Common myeloid progenitor, CD34-positive (primary cell): ENCODE results near the gene ASIC3.

Experiments
- CTCF ChIA-PET: fragments of 350-600 bp; sonication (Branson Sonifier 250); formaldehyde crosslinking; loops from one replicate; lab custom pipeline; 2021; ENCODE audit warnings: antibody characterized with exemption; lab: Charles Lee
- POLR2A ChIA-PET: fragments of 350-600 bp; sonication (Branson Sonifier 250); formaldehyde crosslinking; loops from one replicate; lab custom pipeline; 2021; ENCODE audit warnings: antibody characterized with exemption; lab: Charles Lee
- DNase-seq, 3 donors: peaks; one replicate each; pipeline versions ENCODE4 v3.0.0 to v3.0.0-alpha.2; 2013
- H3K27ac ChIP-seq, 2 experiments: 1 replicate in 1 of 2; 2 replicates in 1 of 2; pipeline ENCODE4 v1.7.0; 2013; ENCODE audit warnings: inconsistent platforms in 2 of 2, low read length in 2 of 2, mild to moderate bottlenecking in 2 of 2, low read depth in 1 of 2, moderate library complexity in 1 of 2; ENCODE audit not compliant: severe bottlenecking in 2 of 2, insufficient read depth in 1 of 2, poor library complexity in 1 of 2
- H3K27me3 ChIP-seq, 5 experiments: replicated peaks in 2 of 5; 1 replicate in 3 of 5; 2 replicates in 2 of 5; pipeline versions ENCODE4 v1.6.1 to v1.7.0; 2013; ENCODE audit warnings: low read length in 4 of 5, mild to moderate bottlenecking in 2 of 5, moderate library complexity in 2 of 5, inconsistent platforms in 1 of 5; ENCODE audit not compliant: insufficient read depth in 5 of 5, control insufficient read depth in 4 of 5
- H3K36me3 ChIP-seq, 4 experiments: 1 replicate in 2 of 4; 2 replicates in 2 of 4; pipeline versions ENCODE4 v1.6.1 to v1.7.0; 2013; ENCODE audit warnings: low read length in 3 of 4, control low read depth in 1 of 4, mild to moderate bottlenecking in 1 of 4; ENCODE audit not compliant: control insufficient read depth in 4 of 4, insufficient read depth in 4 of 4
- H3K4me1 ChIP-seq, 4 experiments: 1 replicate in 3 of 4; 2 replicates in 1 of 4; pipeline versions ENCODE4 v1.6.1 to v1.7.1; 2013; ENCODE audit warnings: low read length in 3 of 4, mild to moderate bottlenecking in 3 of 4, control low read depth in 1 of 4, inconsistent platforms in 1 of 4, moderate library complexity in 1 of 4; ENCODE audit not compliant: control insufficient read depth in 4 of 4, insufficient read depth in 4 of 4; ENCODE audit errors: control extremely low read depth in 1 of 4
- H3K4me3 ChIP-seq, 7 experiments: 1 replicate in 4 of 7; 2 replicates in 3 of 7; pipeline versions ENCODE4 v1.5.1 to v1.7.0; 2013; ENCODE audit warnings: mild to moderate bottlenecking in 7 of 7, low read length in 6 of 7, moderate library complexity in 6 of 7, inconsistent platforms in 2 of 7, low read depth in 2 of 7, control low read depth in 1 of 7; ENCODE audit not compliant: insufficient read depth in 4 of 7, control insufficient read depth in 1 of 7; ENCODE audit errors: extremely low read depth in 1 of 7
- H3K9me3 ChIP-seq, 5 experiments: 1 replicate in 4 of 5; 2 replicates in 1 of 5; pipeline versions ENCODE4 v1.6.1 to v1.7.1; 2013; ENCODE audit warnings: low read length in 4 of 5, mild to moderate bottlenecking in 2 of 5, inconsistent platforms in 1 of 5, low read depth in 1 of 5, moderate library complexity in 1 of 5; ENCODE audit not compliant: control insufficient read depth in 4 of 5, insufficient read depth in 2 of 5; ENCODE audit errors: control extremely low read depth in 1 of 5
- WGBS: methylation state at CpG from one replicate; pipeline ENCODE4 v1.1.5; 2013; ENCODE audit not compliant: insufficient coverage; 5-methylcytosine and 5-hydroxymethylcytosine counted together

The ASIC3 gene

GRCh38 chr7:151028948-151029501 lies 19.3 kb upstream of the ASIC3 start:
- DNase-seq, result no peak
- ChIA-PET CTCF (interaction anchor here (0.5 to 5.9 kb wide), 10 partner anchors 8 to 82 kb away, joined by 3 to 39 read pairs (median 5); partner anchors contain the start of gene SLC4A2), POLR2A (interaction anchor here (0.6 to 1.5 kb wide), 5 partner anchors 10 to 118 kb away, joined by 3 to 7 read pairs (median 3); partner anchors contain the start of genes FASTK and TMUB1)
- WGBS, result 76% methylated on average over 14 of the region's 17 CpGs
- H3K27me3 ChIP-seq, result peaks cover 0 to 3% (median 0%) of the 10 kb centered on the region in 5 experiments
- peaks cover 7 to 18% (median 14%) of the 10 kb centered on the region in 4 experiments for H3K4me1 ChIP-seq
- H3K9me3 ChIP-seq, result no peaks in the 10 kb centered on the region
- peak overlapping the region; percentile 75 to 89 for H3K27ac ChIP-seq
- peak overlapping the region in 6 of 7 experiments; percentile 72 to 90 (median 86) for H3K4me3 ChIP-seq
- peaks cover 0 to 8% (median 2%) of the 10 kb centered on the region in 4 experiments for H3K36me3 ChIP-seq

- Histone ChIP-seq H3K4me1 (peaks cover 7 to 18% (median 14%) of the 10 kb centered on the region in 4 experiments), H3K27ac (no peak overlapping the region), H3K36me3 (peaks cover 4 to 28% (median 15%) of the 10 kb centered on the region in 4 experiments), H3K9me3 (no peaks in the 10 kb centered on the region), H3K27me3 (peaks cover 0 to 2% (median 0%) of the 10 kb centered on the region in 5 experiments), H3K4me3 (no peak overlapping the region)
- CTCF ChIA-PET, result interaction anchor here (0.9 to 5.9 kb wide), 4 partner anchors 13 to 90 kb away, joined by 3 to 39 read pairs (median 3); no protein-coding TSS in a partner anchor
- no peak for DNase-seq
- WGBS, result 100% methylated on average over 3 of the region's 4 CpGs
- POLR2A ChIA-PET, result no interaction called here
Observed at GRCh38 chr7:151031011-151031410, 17.3 kb upstream of the ASIC3 start.

GRCh38 chr7:151032936-151033863 lies 15.1 kb upstream of the ASIC3 start:
- Histone ChIP-seq H3K36me3 (peaks cover 6 to 41% (median 26%) of the 10 kb centered on the region in 4 experiments), H3K27me3 (no peaks in the 10 kb centered on the region), H3K27ac (no peak overlapping the region), H3K4me1 (peaks cover 6 to 10% (median 7%) of the 10 kb centered on the region in 4 experiments), H3K4me3 (no peak overlapping the region), H3K9me3 (no peaks in the 10 kb centered on the region)
- DNase-seq, result no peak
- ChIA-PET CTCF (interaction anchor here (0.6 to 5.9 kb wide), 4 partner anchors 15 to 35 kb away, joined by 3 to 39 read pairs (median 5); no protein-coding TSS in a partner anchor), POLR2A (no interaction called here)
- WGBS, result 92% methylated on average over 13 of the region's 17 CpGs

- POLR2A ChIA-PET, result no interaction called here
- H3K27me3 ChIP-seq, result no peaks in the 10 kb centered on the region
Observed at GRCh38 chr7:151033864-151034249, 14.5 kb upstream of the ASIC3 start.

GRCh38 chr7:151034312-151035025 lies 13.9 kb upstream of the ASIC3 start:
- CTCF ChIA-PET, result interaction anchor here (0.6 to 1.4 kb wide), 2 partner anchors 16 to 34 kb away, joined by 3 to 6 read pairs; no protein-coding TSS in a partner anchor
- peaks cover 6 to 41% (median 26%) of the 10 kb centered on the region in 4 experiments for H3K36me3 ChIP-seq
- no peaks in the 10 kb centered on the region for H3K27me3 ChIP-seq
- no peak overlapping the region for H3K27ac ChIP-seq
- 92% methylated on average over 18 of the region's 21 CpGs for whole genome bisulfite sequencing
- POLR2A ChIA-PET, result no interaction called here
- H3K9me3 ChIP-seq, result no peaks in the 10 kb centered on the region
- no peak overlapping the region for H3K4me3 ChIP-seq
- H3K4me1 ChIP-seq, result peaks cover 0 to 17% (median 13%) of the 10 kb centered on the region in 4 experiments
- DNase-seq, result no peak

More at GRCh38 chr7:151033864-151034249, 14.5 kb upstream of the ASIC3 start:
- Histone ChIP-seq H3K4me1 (peaks cover 5 to 14% (median 10%) of the 10 kb centered on the region in 4 experiments), H3K4me3 (no peak overlapping the region), H3K27ac (no peak overlapping the region), H3K36me3 (peaks cover 6 to 41% (median 26%) of the 10 kb centered on the region in 4 experiments), H3K9me3 (no peaks in the 10 kb centered on the region)
- WGBS, result 100% methylated on average over 3 of the region's 5 CpGs
- CTCF ChIA-PET, result interaction anchor here (0.6 to 1.4 kb wide), 2 partner anchors 16 to 34 kb away, joined by 3 to 6 read pairs; no protein-coding TSS in a partner anchor
- DNase-seq, result no peak

GRCh38 chr7:151035026-151035717 lies 13.2 kb upstream of the ASIC3 start:
- CTCF ChIA-PET, result interaction anchor here (1.4 kb wide), 1 partner anchor 13 kb away, joined by 5 read pairs; no protein-coding TSS in a partner anchor
- POLR2A ChIA-PET, result no interaction called here
- 94% methylated on average over 16 of the region's 21 CpGs for WGBS

More at GRCh38 chr7:151035026-151035717, 13.2 kb upstream of the ASIC3 start:
- peaks cover 6 to 41% (median 26%) of the 10 kb centered on the region in 4 experiments for H3K36me3 ChIP-seq
- H3K9me3 ChIP-seq, result no peaks in the 10 kb centered on the region
- H3K27ac ChIP-seq, result no peak overlapping the region
- no peak overlapping the region for H3K4me3 ChIP-seq
- no peak for DNase-seq
- H3K4me1 ChIP-seq, result peaks cover 0 to 24% (median 20%) of the 10 kb centered on the region in 4 experiments
- H3K27me3 ChIP-seq, result no peaks in the 10 kb centered on the region
